ENCODE data around the gene FBXW2. TPM values are rescaled to one million over a fixed set of nuclear protein-coding genes. Genes with fewer than 3 reads are reported as not detected.

FBXW2 gene
- total and polyA plus RNA-seq, 10 of the 15 experiments (the other 5 are each of a cell fraction or from before 2014, with no cell fraction given): 2.9 to 56.9 (median 39.1) TPM

GRCh38 chr9:120815075-120815474 is 21.9 kb upstream of the FBXW2 start:
- in situ Hi-C loops (cut with MboI): no loop called here
- H3K36me3 ChIP-seq (ENCODE audit: control insufficient read depth in 2 of 2, insufficient read depth in 2 of 2, low read length in 1 of 2): peaks cover 0 to 13% of the 10 kb centered on the region in 2 experiments; a peak in 1 of 4 replicates
- H3K79me2 ChIP-seq (ENCODE audit: control insufficient read depth, insufficient read depth, low read length): no peaks in the 10 kb centered on the region
- H2AFZ ChIP-seq (ENCODE audit: control insufficient read depth, low read depth, low read length): no peak overlapping the region
- H3K9ac ChIP-seq (ENCODE audit: control insufficient read depth, insufficient read depth, low read length): no peak overlapping the region
- no TSS peak for BruUV-seq (replicated peaks)
- ChIA-PET POLR2A (no interaction called here), SMC1A (ENCODE audit: uncharacterized antibody, unreplicated experiment) (interaction anchor here (0.6 to 1.0 kb wide), 2 partner anchors 25 to 35 kb away, joined by 3 read pairs; no protein-coding TSS in a partner anchor), CTCF (no interaction called here), RAD21 (ENCODE audit: unreplicated experiment) (interaction anchor here (0.5 kb wide), 1 partner anchor 31 kb away, joined by 3 read pairs; no protein-coding TSS in a partner anchor)
- H3K4me1 ChIP-seq (ENCODE audit: control insufficient read depth, insufficient read depth, low read length): no peaks in the 10 kb centered on the region; the same call in 1 of the 2 replicates
- no peaks in the 10 kb centered on the region for H3K27me3 ChIP-seq (replicated peaks in 1 of 2; ENCODE audit: control insufficient read depth in 2 of 2, insufficient read depth in 2 of 2, low read length in 1 of 2)
- H3K4me2 ChIP-seq (ENCODE audit: control insufficient read depth, insufficient read depth): no peak overlapping the region
- DNase-seq (ENCODE audit: low read depth, low spot score) (no peak), ATAC-seq (no peak), FAIRE-seq (no peak)
- no peaks in the 10 kb centered on the region for H4K20me1 ChIP-seq (ENCODE audit: control insufficient read depth, insufficient read depth)
- H3K9me3 ChIP-seq (replicated peaks; ENCODE audit: control insufficient read depth, insufficient read depth, low read length): no peaks in the 10 kb centered on the region
- TF ChIP-seq KDM1A (IDR thresholded peaks at IDR 0.05; ENCODE audit: borderline replicate concordance) (no peak), RB1 (IDR thresholded peaks at IDR 0.05; ENCODE audit: borderline replicate concordance) (no peak), STAT3 (IDR thresholded peaks at IDR 0.05; ENCODE audit: low read depth, low read length) (no peak), WRNIP1 (IDR thresholded peaks at IDR 0.05; ENCODE audit: borderline replicate concordance, low read depth, low read length) (no peak), BMI1 (IDR thresholded peaks at IDR 0.05; ENCODE audit: borderline replicate concordance) (no peak), RFX5 (IDR thresholded peaks at IDR 0.05; ENCODE audit: low read depth, low read length) (no peak), TCF7 (IDR thresholded peaks at IDR 0.05; ENCODE audit: borderline replicate concordance) (no peak), HCFC1 (IDR thresholded peaks at IDR 0.05; ENCODE audit: low read length) (no peak), ASH2L (IDR thresholded peaks at IDR 0.05; ENCODE audit: borderline replicate concordance, low read depth) (no peak), SIN3A (IDR thresholded peaks at IDR 0.05; ENCODE audit: low read depth, low read length) (no peak), SREBF1 (IDR thresholded peaks at IDR 0.05; ENCODE audit: low read length) (no peak), YBX1 (IDR thresholded peaks at IDR 0.05) (no peak), E2F8 (IDR thresholded peaks at IDR 0.05; ENCODE audit: low read depth, partially characterized antibody) (no peak), EGR1 (IDR thresholded peaks at IDR 0.05; ENCODE audit: borderline replicate concordance in 1 of 2, low read depth in 2 of 2, low read length in 2 of 2) (no peak)
- TF ChIP-seq, protein P1, sequence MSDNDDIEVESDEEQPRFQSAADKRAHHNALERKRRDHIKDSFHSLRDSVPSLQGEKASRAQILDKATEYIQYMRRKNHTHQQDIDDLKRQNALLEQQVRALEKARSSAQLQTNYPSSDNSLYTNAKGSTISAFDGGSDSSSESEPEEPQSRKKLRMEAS (IDR thresholded peaks at IDR 0.05; ENCODE audit: low read depth, low read length): no peak
- TF ChIP-seq, protein P2, sequence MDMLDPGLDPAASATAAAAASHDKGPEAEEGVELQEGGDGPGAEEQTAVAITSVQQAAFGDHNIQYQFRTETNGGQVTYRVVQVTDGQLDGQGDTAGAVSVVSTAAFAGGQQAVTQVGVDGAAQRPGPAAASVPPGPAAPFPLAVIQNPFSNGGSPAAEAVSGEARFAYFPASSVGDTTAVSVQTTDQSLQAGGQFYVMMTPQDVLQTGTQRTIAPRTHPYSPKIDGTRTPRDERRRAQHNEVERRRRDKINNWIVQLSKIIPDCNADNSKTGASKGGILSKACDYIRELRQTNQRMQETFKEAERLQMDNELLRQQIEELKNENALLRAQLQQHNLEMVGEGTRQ (IDR thresholded peaks at IDR 0.05; ENCODE audit: borderline replicate concordance, low read depth, low read length): no peak
- WGBS (ENCODE audit: insufficient coverage, insufficient replicate concordance, low lambda C conversion rate, missing lambda C conversion rate): 98% methylated on average over 4 of the region's 4 CpGs
- intact Hi-C loops (cut with micrococcal nuclease; ENCODE audit: unreplicated experiment): no loop called here
- H3K27ac ChIP-seq (ENCODE audit: control insufficient read depth, insufficient read depth): no peak overlapping the region
- no peak overlapping the region for H3K4me3 ChIP-seq

Measured in GM12878 (cell line).